NCI-H2081 treated with DMSO at 0.1 percent for 48 hours (cell line): ENCODE results near the gene ZMYND15.

Experiments
- DNase-seq: peaks from one replicate; lab custom pipeline; 2025; lab: John Stamatoyannopoulos, UW

ZMYND15 gene

GRCh38 chr17:4743216-4743615 is 3.6 kb downstream of the ZMYND15 start:
- DNase-seq = no peak

GRCh38 chr17:4743898-4744297 is 4.3 kb downstream of the ZMYND15 start:
- no peak for DNase-seq

- no peak for DNase-seq
Observed at GRCh38 chr17:4744999-4745969, 5.7 kb downstream of the ZMYND15 start.

- DNase-seq = no peak
Observed at GRCh38 chr17:4747847-4748246, 8.2 kb downstream of the ZMYND15 start.

GRCh38 chr17:4748686-4749085 is 9.1 kb downstream of the ZMYND15 start:
- no peak for DNase-seq

- no peak for DNase-seq
Observed at GRCh38 chr17:4750606-4751005, 11.0 kb downstream of the ZMYND15 start.

- DNase-seq = no peak
Observed at GRCh38 chr17:4751932-4752331, 12.3 kb downstream of the ZMYND15 start.

GRCh38 chr17:4753392-4753791 is 13.8 kb downstream of the ZMYND15 start:
- no peak for DNase-seq

- no peak for DNase-seq
Observed at GRCh38 chr17:4759776-4760236, 20.2 kb downstream of the ZMYND15 start.

GRCh38 chr17:4764595-4764994 is 25.0 kb downstream of the ZMYND15 start:
- DNase-seq = no peak

- no peak for DNase-seq
Observed at GRCh38 chr17:4766201-4766600, 26.6 kb downstream of the ZMYND15 start.

- no peak for DNase-seq
Observed at GRCh38 chr17:4766723-4767122, 27.1 kb downstream of the ZMYND15 start.

GRCh38 chr17:4768298-4768697 is 28.7 kb downstream of the ZMYND15 start:
- DNase-seq = no peak

- DNase-seq = no peak
Observed at GRCh38 chr17:4769628-4770027, 30.0 kb downstream of the ZMYND15 start.

- DNase-seq = no peak
Observed at GRCh38 chr17:4771519-4772234, 32.0 kb downstream of the ZMYND15 start, which contains the start of gene TM4SF5. TSS of gene TM4SF5 (plus strand) at chr17:4771886. CDS start at chr17:4771923, 37 bp downstream.

GRCh38 chr17:4772235-4772613 is 32.6 kb downstream of the ZMYND15 start:
- DNase-seq = no peak

- no peak for DNase-seq
Observed at GRCh38 chr17:4777969-4778760, 38.5 kb downstream of the ZMYND15 start.

- no peak for DNase-seq
Observed at GRCh38 chr17:4780325-4780955, 40.8 kb downstream of the ZMYND15 start.

GRCh38 chr17:4782652-4783051 is 43.0 kb downstream of the ZMYND15 start:
- no peak for DNase-seq

GRCh38 chr17:4785311-4786105 is 45.9 kb downstream of the ZMYND15 start:
- no peak for DNase-seq

GRCh38 chr17:4786106-4786511 is 46.5 kb downstream of the ZMYND15 start, which contains the start of gene VMO1:
TSS of gene VMO1 (minus strand) at chr17:4786364. CDS start at chr17:4786352, 12 bp downstream.
- no peak for DNase-seq
